GM19023 (cell line): ENCODE data around the gene FBXO21.
"Not testable (repeated sequence)": the region's sequence is repeated elsewhere in the genome, so short reads cannot be mapped to it uniquely, and the experiment has no call there.

Source experiments
- ATAC-seq: cut with Tn5 transposase; IDR thresholded peaks from one replicate; pipeline ENCODE4 v1.9.1; 2021; ENCODE audit warnings: mild to moderate bottlenecking, moderate library complexity; ENCODE audit not compliant: unreplicated experiment

Gene FBXO21

GRCh38 chr12:117202033-117202432, 11.8 kb upstream of the FBXO21 start:
- no peak for ATAC-seq

- ATAC-seq, result not testable (repeated sequence)
Observed at GRCh38 chr12:117199956-117200744, 9.9 kb upstream of the FBXO21 start.

- ATAC-seq, result not testable (repeated sequence)
Observed at GRCh38 chr12:117196334-117196733, 6.1 kb upstream of the FBXO21 start.

GRCh38 chr12:117195027-117195426, 4.8 kb upstream of the FBXO21 start:
- not testable (repeated sequence) for ATAC-seq

DNA sequence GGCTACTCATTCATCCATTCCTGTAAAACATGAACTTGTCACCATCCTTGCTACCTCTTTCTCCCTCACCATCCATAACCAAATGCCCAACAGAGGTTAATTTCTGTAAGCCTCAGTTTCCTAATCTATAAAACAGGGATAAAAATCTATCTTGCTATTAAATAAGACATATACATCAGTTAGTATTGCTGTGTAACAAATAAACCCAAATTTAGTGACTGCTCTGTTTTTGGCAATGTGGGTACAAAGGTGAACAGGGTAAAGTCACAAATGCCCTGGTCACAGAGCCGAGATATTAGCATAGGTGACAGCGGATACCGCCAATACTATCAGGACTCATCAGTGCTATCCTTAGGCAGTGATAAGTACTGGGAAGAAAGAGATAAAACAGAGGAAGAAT, 3.6 kb upstream of the FBXO21 start:
- ATAC-seq, result no peak

GRCh38 chr12:117192581-117192980, 2.3 kb upstream of the FBXO21 start:
- not testable (repeated sequence) for ATAC-seq

DNA sequence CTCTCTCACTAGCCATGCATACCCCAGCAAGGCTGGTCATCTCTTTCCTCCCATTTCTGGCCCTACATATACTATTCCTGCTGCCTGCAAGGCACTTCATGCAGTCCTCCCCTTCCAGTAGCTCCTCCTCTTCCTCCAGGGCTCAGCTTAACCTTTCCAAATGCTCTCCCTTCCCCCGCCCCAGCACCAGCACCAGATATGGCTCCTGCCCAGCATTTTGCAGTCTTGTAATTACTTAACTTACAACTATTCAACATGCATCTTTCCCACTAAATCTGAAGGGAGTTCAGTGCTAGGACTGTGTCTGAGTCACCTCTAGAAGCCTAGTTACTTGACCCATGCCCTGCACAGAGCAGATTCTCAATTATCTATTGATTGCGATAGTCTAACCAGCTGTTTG, 1.8 kb upstream of the FBXO21 start:
- ATAC-seq, result no peak

GRCh38 chr12:117189725-117190209, 503 bp downstream of the FBXO21 start:
- ATAC-seq, result peak; percentile 36

DNA sequence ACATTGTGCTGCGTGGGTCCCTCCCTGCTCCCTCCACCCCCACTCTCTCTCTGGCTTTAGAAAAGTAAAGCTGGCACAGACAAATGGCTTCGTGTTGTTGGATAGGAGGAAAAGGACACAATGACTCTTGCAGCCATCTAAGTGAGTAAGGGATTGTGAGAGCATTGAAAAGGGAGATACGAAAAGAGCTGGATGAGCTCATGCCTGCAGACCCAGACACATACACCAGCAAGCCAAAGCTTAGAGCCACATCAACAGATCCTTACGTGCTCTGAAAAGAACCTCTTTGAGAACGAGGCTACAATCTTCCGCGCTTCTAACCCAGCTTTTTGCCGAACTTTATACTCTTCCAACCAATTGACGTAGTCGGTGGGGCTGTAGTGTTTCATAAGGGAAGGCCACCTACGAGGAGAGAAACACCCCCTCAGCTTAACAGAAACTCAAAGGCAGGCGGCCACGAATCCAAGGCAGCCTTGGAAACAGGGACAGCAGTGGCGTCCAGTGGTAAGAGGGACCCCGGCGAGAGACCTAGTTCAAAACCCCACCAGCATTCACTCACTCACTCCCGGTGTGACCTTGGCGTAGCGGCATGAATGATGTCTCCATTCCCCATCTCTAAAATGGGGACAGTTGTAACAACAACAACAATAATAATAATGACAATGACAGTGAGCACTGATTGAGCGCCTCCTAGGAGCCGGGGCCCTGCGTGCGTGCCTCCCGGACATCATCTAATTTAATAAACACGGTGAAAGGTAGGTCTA, 1.1 kb downstream of the FBXO21 start:
- no peak for ATAC-seq

- ATAC-seq, result no peak
Observed at GRCh38 chr12:117188121-117188665, 2.1 kb downstream of the FBXO21 start.

- no peak for ATAC-seq
Observed at GRCh38 chr12:117187421-117187820, 2.8 kb downstream of the FBXO21 start.

GRCh38 chr12:117182866-117183265, 7.4 kb downstream of the FBXO21 start:
- no peak for ATAC-seq

DNA sequence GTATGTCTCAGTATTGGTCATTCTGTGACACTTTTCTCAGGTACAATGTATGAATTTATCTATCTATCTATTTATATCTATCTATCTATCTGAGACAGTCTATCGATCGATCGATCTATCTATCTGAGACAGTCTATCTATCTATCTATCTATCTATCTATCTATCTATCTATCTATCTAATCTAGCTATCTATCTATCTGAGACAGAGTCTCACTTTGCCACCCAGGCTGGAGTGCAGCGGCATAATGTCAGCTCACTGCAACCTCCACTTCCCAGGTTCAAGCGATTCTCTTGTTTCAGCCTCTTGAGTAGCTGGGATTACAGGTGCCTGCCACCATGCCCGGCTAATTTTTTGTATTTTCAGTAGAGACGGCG, 8.8 kb downstream of the FBXO21 start:
- ATAC-seq, result not testable (repeated sequence)

DNA sequence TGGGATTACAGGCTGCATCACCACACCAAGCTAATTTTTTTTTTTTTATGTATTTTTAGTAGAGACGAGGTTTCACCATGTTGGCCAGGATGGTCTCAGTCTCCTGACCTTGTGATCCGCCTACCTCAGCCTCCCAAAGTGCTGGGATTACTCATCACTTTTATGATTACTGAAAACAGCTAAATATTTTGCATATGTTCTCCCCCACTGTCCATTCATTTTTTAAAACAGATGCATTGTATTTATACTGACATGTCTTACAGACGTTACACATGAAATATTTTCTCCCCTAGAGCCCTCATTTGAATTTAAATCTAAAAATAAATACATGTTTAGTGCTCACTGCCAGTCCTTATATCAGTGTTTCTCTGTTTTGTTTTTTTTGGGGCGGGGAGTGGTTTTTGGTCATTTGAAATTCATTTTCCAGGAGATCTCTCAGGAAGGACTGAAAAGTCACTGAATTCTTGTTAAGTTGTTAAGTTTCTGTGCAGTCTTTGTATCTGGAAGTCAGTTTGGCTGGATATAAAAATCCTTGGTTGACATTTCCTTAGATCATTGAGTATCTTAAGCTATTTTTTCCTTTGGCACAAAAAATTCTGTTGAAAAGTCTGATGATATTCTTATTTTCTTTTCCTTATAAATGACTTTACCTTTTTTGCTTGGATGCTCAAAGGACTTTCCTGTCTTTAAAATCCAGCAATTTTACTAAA, 9.4 kb downstream of the FBXO21 start:
- ATAC-seq, result no peak

DNA sequence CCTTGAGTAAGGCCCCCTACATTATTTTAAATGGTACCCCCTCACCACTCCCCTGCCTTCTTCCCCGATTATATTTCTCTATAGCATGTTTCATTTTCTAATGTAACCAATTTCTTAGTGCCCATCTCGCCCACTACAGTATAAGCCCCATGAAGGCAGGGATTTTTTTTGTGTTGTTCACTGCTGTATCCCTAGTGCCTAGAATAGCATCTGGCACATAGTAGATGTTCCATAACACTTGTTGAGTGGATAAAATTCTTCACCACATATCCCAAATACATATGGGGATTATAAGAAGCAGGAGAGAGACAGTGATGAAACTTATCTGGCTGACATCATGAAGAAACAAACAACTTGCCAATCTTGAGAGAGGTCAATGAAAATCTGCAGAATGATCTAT, 11.5 kb downstream of the FBXO21 start:
- ATAC-seq, result no peak

DNA sequence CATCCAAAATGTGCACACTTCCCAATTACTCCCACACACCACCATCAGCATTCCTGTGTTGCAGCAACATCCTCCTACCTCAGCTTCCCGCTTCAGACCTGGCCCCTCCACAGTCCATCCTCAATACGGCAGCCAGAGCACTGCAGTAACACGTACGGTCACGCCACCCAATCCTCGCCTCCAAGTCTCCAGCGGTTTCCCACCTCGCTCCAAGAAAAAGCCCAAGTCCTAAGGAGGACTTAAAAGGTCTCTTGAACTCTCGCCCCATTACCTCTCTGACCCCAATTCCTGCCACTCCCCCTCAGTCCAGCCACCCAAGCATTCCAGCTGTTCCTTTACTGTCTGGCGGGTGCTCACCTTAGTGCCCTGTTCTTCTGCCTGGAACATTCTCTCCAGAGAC, 12.0 kb downstream of the FBXO21 start:
- no peak for ATAC-seq

GRCh38 chr12:117172168-117172567, 18.1 kb downstream of the FBXO21 start:
- ATAC-seq, result no peak

- no peak for ATAC-seq
Observed at GRCh38 chr12:117171499-117172162, 18.6 kb downstream of the FBXO21 start.

- ATAC-seq, result no peak
Observed at GRCh38 chr12:117169548-117169947, 20.7 kb downstream of the FBXO21 start.

- ATAC-seq, result no peak
Observed at GRCh38 chr12:117168976-117169375, 21.3 kb downstream of the FBXO21 start.

- no peak for ATAC-seq
Observed at GRCh38 chr12:117167769-117168168, 22.5 kb downstream of the FBXO21 start.
